Measurements from ENCODE around the gene AGBL4.

Gene AGBL4

DNA sequence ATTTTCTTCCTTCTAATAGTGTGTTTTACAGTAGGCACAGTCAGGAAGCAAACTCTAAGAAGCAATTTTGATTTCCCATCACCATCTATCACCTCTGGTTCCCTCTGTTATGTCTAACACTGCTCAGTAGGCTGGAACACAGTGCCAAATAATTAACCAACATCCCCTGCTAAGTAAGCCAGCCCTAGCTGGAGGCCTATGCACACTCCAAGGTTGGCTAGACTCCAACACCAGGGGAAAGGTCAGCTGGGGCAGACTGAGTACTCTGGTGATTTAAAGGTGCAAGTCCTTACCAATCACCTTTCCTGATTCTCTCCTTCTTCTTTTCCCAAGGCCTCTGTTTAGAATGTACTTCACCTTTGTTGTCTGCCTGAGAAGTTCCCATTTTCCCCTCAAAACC is 1200.6 kb downstream of the AGBL4 start:
- peak overlapping the region in 1 of 5 donors; percentile 20 for H3K4me3 ChIP-seq (ENCODE audit: low read depth in 1 of 5, low read length in 5 of 5)

DNA sequence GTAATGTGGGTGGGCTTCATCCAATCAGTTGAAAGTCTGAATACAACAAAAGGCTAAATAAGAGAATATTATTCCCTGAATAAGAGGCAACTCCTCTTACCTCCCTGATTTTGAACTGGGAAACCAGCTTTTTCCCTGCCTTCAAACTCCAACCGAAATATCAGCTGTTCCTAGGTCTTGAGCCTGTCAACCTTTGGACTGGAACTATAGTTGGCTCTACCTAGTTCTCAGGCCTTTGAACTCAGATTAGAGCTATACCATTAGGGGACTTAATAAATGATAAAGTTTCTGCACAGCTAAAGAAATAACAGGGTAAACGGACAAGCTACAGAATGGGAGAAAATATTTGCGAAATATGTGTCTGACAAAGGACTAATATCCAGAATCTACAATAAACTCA is 1203.3 kb downstream of the AGBL4 start:
- Histone ChIP-seq H3K27me3 (ENCODE audit: control insufficient read depth in 5 of 5, insufficient read depth in 4 of 5, low read length in 5 of 5) (no peaks in the 10 kb centered on the region), H3K4me3 (ENCODE audit: low read depth in 1 of 5, low read length in 5 of 5) (no peak overlapping the region), H3K4me1 (ENCODE audit: control insufficient read depth in 5 of 5, insufficient read depth in 5 of 5, low read length in 5 of 5) (peaks cover 0 to 15% (median 9%) of the 10 kb centered on the region in 5 donors), H3K9me3 (ENCODE audit: control insufficient read depth in 5 of 5, low read length in 5 of 5) (no peaks in the 10 kb centered on the region), H3K9ac (ENCODE audit: low read length in 5 of 5) (no peak overlapping the region), H3K36me3 (ENCODE audit: control insufficient read depth in 5 of 5, insufficient read depth in 5 of 5, low read length in 5 of 5) (no peaks in the 10 kb centered on the region), H3K27ac (ENCODE audit: low read depth, low read length) (no peak overlapping the region)

More for the DNA sequence above, 1200.6 kb downstream of the AGBL4 start:
- H3K27ac ChIP-seq (ENCODE audit: low read depth, low read length) = no peak overlapping the region
- no peak overlapping the region for H3K9ac ChIP-seq (ENCODE audit: low read length in 5 of 5)
- H3K27me3 ChIP-seq (ENCODE audit: control insufficient read depth in 5 of 5, insufficient read depth in 4 of 5, low read length in 5 of 5) = no peaks in the 10 kb centered on the region
- peaks cover 0 to 19% (median 9%) of the 10 kb centered on the region in 5 donors for H3K4me1 ChIP-seq (ENCODE audit: control insufficient read depth in 5 of 5, insufficient read depth in 5 of 5, low read length in 5 of 5)
- H3K9me3 ChIP-seq (ENCODE audit: control insufficient read depth in 5 of 5, low read length in 5 of 5) = no peaks in the 10 kb centered on the region
- H3K36me3 ChIP-seq (ENCODE audit: control insufficient read depth in 5 of 5, insufficient read depth in 5 of 5, low read length in 5 of 5) = no peaks in the 10 kb centered on the region

DNA sequence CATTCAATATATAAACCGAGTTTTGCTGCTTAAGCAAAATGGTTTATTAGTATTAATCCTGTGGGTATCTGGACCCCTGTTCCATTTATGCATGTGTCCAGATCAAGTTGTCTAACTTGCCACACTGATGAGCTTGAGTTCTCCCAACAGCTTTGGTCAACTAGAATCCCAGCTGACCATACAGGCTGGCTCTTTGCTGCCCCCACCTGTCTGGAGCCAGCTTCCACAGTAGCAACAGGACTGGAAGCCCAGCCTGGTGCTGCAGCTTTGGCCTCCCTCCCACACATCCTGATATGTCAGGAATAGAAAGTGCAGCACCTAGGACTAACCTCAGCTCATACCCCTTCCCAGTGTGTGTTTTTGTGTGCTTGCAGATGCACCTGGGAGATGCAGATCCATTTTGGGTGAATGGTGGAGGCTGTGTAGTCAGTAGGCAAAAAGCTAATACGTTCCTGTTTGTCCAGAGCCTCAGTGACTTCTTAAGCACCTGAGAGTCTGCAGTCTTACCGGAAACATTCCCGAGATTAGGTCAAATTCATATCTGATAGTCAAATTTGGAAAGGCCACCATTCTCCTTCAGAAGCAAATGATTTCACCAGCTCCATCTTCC is 1206.1 kb downstream of the AGBL4 start:
- Histone ChIP-seq H3K4me3 (ENCODE audit: low read depth in 1 of 5, low read length in 5 of 5) (no peak overlapping the region), H3K4me1 (ENCODE audit: control insufficient read depth in 5 of 5, insufficient read depth in 5 of 5, low read length in 5 of 5) (peaks cover 0 to 2% (median 0%) of the 10 kb centered on the region in 5 donors), H3K9me3 (ENCODE audit: control insufficient read depth in 5 of 5, low read length in 5 of 5) (no peaks in the 10 kb centered on the region), H3K9ac (ENCODE audit: low read length in 5 of 5) (no peak overlapping the region), H3K36me3 (ENCODE audit: control insufficient read depth in 5 of 5, insufficient read depth in 5 of 5, low read length in 5 of 5) (no peaks in the 10 kb centered on the region), H3K27me3 (ENCODE audit: control insufficient read depth in 5 of 5, insufficient read depth in 4 of 5, low read length in 5 of 5) (peaks cover 0 to 2% (median 0%) of the 10 kb centered on the region in 5 donors), H3K27ac (ENCODE audit: low read depth, low read length) (no peak overlapping the region)

DNA sequence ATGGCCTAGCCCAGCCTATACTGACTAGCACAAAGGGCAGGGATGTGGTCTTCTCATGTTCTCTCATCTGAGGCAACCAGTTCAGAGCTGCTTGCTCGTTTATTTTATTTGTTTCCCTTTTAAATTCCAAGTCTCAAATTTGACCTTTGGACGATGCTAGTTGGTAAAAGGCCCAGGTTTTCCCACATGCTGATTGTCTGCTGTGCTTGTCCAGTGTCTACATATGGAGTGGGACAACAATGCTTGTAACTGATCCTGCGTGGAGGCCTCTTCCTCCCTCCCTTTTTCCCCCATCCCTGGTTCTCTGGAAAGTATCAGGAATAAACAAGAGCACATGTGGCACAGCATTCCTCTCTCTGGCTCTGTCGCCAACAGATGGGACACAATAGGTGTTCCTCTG is 1213.0 kb downstream of the AGBL4 start:
- peaks cover 0 to 2% (median 0%) of the 10 kb centered on the region in 5 donors for H3K27me3 ChIP-seq (ENCODE audit: control insufficient read depth in 5 of 5, insufficient read depth in 4 of 5, low read length in 5 of 5)
- H3K9ac ChIP-seq (ENCODE audit: low read length in 5 of 5) = no peak overlapping the region
- peaks cover 5 to 26% (median 21%) of the 10 kb centered on the region in 5 donors for H3K4me1 ChIP-seq (ENCODE audit: control insufficient read depth in 5 of 5, insufficient read depth in 5 of 5, low read length in 5 of 5)
- no peak overlapping the region for H3K27ac ChIP-seq (ENCODE audit: low read depth, low read length)
- H3K4me3 ChIP-seq (ENCODE audit: low read depth in 1 of 5, low read length in 5 of 5) = no peak overlapping the region
- no peaks in the 10 kb centered on the region for H3K9me3 ChIP-seq (ENCODE audit: control insufficient read depth in 5 of 5, low read length in 5 of 5)
- H3K36me3 ChIP-seq (ENCODE audit: control insufficient read depth in 5 of 5, insufficient read depth in 5 of 5, low read length in 5 of 5) = no peaks in the 10 kb centered on the region

DNA sequence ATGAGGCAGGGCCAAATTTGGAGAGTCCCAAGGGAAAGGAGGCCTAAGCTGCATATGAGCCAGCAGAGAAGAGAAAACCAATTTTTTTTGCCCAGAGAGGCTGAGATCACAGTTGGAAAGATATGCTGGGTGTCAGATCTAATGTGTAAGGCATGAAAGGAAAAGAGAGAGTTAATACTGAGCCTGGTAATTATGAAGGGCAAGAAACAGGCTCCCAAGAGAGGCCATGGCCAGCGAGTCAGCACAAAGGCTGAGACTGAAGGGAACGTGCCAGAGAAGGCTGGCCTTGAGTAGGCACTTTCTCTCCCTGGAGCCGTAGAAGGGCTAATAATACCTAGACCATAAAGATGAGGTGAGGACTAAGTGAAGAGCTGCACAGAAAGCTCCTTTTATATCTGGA is 1215.3 kb downstream of the AGBL4 start:
- H3K27ac ChIP-seq (ENCODE audit: low read depth, low read length) = no peak overlapping the region

DNA sequence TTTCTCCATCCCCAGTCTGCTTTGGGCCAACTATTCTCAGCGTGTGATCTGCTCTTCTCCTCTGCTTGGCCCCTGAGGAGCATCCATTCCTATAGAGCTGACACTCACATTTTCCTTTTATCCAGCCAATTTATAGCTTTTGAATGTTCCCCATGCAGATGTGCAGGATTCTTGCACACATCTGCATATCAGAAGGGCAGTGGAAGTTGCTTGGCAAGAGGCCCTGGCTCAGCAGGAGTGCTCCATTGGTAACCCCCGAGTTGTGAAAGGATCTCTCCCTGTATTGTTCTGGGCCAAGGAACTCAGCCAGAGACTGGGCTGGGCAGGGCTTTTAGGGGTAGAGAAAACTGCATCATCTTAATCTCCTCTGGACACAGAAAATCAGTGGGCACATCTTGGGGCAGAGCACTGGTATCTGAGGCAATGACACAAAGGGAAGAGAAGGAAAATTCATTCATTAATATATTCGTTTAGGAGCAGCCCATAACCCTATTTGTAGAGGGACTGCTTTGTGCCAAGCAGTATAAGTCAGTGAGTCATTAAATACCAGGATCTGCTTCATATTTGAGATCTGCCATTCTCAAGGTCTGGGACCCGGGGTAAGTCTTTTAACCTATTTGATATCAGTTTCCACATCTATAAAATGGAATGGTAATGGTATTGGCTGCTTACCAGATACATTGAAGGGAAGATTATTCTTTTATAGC is 1216.0 kb downstream of the AGBL4 start:
- H3K27me3 ChIP-seq (ENCODE audit: control insufficient read depth in 5 of 5, insufficient read depth in 4 of 5, low read length in 5 of 5) = no peaks in the 10 kb centered on the region
- no peak overlapping the region for H3K27ac ChIP-seq (ENCODE audit: low read depth, low read length)
- no peaks in the 10 kb centered on the region for H3K9me3 ChIP-seq (ENCODE audit: control insufficient read depth in 5 of 5, low read length in 5 of 5)
- H3K9ac ChIP-seq (ENCODE audit: low read length in 5 of 5) = no peak overlapping the region
- peaks cover 5 to 26% (median 21%) of the 10 kb centered on the region in 5 donors for H3K4me1 ChIP-seq (ENCODE audit: control insufficient read depth in 5 of 5, insufficient read depth in 5 of 5, low read length in 5 of 5)
- no peak overlapping the region for H3K4me3 ChIP-seq (ENCODE audit: low read depth in 1 of 5, low read length in 5 of 5)
- H3K36me3 ChIP-seq (ENCODE audit: control insufficient read depth in 5 of 5, insufficient read depth in 5 of 5, low read length in 5 of 5) = no peaks in the 10 kb centered on the region

More for the DNA sequence above, 1215.3 kb downstream of the AGBL4 start:
- peaks cover 5 to 26% (median 21%) of the 10 kb centered on the region in 5 donors for H3K4me1 ChIP-seq (ENCODE audit: control insufficient read depth in 5 of 5, insufficient read depth in 5 of 5, low read length in 5 of 5)
- H3K27me3 ChIP-seq (ENCODE audit: control insufficient read depth in 5 of 5, insufficient read depth in 4 of 5, low read length in 5 of 5) = no peaks in the 10 kb centered on the region
- H3K9me3 ChIP-seq (ENCODE audit: control insufficient read depth in 5 of 5, low read length in 5 of 5) = no peaks in the 10 kb centered on the region
- no peaks in the 10 kb centered on the region for H3K36me3 ChIP-seq (ENCODE audit: control insufficient read depth in 5 of 5, insufficient read depth in 5 of 5, low read length in 5 of 5)
- H3K4me3 ChIP-seq (ENCODE audit: low read depth in 1 of 5, low read length in 5 of 5) = no peak overlapping the region
- no peak overlapping the region for H3K9ac ChIP-seq (ENCODE audit: low read length in 5 of 5)

DNA sequence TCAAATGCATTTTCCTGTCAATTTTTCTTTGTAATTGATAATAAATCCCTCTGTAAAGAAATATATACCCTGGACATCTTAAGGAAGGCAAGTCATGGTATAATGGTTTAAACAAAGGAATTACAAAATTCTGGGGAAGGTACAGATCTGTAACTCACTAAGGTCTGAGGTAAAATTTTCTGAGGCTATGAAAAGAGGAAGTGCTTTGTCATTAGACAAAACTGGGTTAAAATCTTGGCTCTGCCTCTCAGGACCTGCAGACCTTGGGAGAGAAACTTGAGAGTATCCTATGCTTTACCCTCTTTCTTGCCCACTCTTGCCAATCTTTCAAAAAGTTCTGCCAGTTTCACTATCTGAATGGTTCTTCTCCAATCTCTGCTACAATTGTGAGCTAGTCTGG is 1220.3 kb downstream of the AGBL4 start:
- no peak overlapping the region for H3K9ac ChIP-seq (ENCODE audit: low read length in 5 of 5)
- H3K4me1 ChIP-seq (ENCODE audit: control insufficient read depth in 5 of 5, insufficient read depth in 5 of 5, low read length in 5 of 5) = peaks cover 3 to 13% (median 10%) of the 10 kb centered on the region in 5 donors
- no peaks in the 10 kb centered on the region for H3K27me3 ChIP-seq (ENCODE audit: control insufficient read depth in 5 of 5, insufficient read depth in 4 of 5, low read length in 5 of 5)
- no peak overlapping the region for H3K4me3 ChIP-seq (ENCODE audit: low read depth in 1 of 5, low read length in 5 of 5)
- H3K36me3 ChIP-seq (ENCODE audit: control insufficient read depth in 5 of 5, insufficient read depth in 5 of 5, low read length in 5 of 5) = no peaks in the 10 kb centered on the region
- no peaks in the 10 kb centered on the region for H3K9me3 ChIP-seq (ENCODE audit: control insufficient read depth in 5 of 5, low read length in 5 of 5)
- H3K27ac ChIP-seq (ENCODE audit: low read depth, low read length) = no peak overlapping the region

DNA sequence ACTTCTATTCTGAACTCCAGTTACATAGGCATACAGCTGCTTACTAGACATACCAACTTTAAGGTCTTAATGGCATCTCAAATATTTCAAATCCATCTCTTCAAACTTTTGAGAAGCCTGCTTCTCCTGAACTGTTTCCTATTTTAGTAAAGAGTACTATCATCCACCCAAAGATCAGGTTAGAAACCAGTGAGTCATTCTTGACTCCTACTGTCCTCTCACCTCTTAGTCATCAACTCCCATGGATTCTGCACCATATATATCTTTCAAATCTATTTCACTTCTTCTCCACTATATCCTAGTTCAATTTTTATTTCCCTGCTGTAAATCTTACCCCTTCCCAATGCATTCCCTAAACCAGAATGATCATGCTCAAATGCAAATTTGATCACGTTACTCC is 1228.9 kb downstream of the AGBL4 start:
- Histone ChIP-seq H3K9ac (ENCODE audit: low read length in 5 of 5) (no peak overlapping the region), H3K9me3 (ENCODE audit: control insufficient read depth in 5 of 5, low read length in 5 of 5) (no peaks in the 10 kb centered on the region), H3K27me3 (ENCODE audit: control insufficient read depth in 5 of 5, insufficient read depth in 4 of 5, low read length in 5 of 5) (no peaks in the 10 kb centered on the region), H3K4me3 (ENCODE audit: low read depth in 1 of 5, low read length in 5 of 5) (no peak overlapping the region), H3K4me1 (ENCODE audit: control insufficient read depth in 5 of 5, insufficient read depth in 5 of 5, low read length in 5 of 5) (no peaks in the 10 kb centered on the region), H3K36me3 (ENCODE audit: control insufficient read depth in 5 of 5, insufficient read depth in 5 of 5, low read length in 5 of 5) (no peaks in the 10 kb centered on the region), H3K27ac (ENCODE audit: low read depth, low read length) (no peak overlapping the region)

DNA sequence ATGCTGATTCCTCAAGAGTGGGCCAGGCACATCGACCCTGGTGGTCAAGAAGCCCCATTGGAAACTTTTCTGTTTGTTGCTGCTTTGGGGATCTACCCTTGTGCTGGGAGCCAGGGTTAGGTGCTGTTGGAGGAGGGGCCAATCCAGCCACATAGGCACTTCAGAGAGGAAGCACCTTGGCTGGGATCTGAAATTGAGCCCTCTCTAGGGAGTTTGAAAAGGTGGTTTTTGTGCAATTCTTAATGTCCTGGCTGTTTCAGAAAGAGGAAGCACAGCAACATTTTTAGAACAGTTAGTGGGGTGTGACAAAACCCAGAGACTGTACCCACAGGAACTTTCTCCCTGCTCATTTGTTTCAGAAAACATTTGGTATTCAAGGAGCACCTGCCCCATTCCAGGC is 1229.9 kb downstream of the AGBL4 start:
- Histone ChIP-seq H3K36me3 (ENCODE audit: control insufficient read depth in 5 of 5, insufficient read depth in 5 of 5, low read length in 5 of 5) (no peaks in the 10 kb centered on the region), H3K4me1 (ENCODE audit: control insufficient read depth in 5 of 5, insufficient read depth in 5 of 5, low read length in 5 of 5) (no peaks in the 10 kb centered on the region), H3K27me3 (ENCODE audit: control insufficient read depth in 5 of 5, insufficient read depth in 4 of 5, low read length in 5 of 5) (no peaks in the 10 kb centered on the region), H3K9ac (ENCODE audit: low read length in 5 of 5) (no peak overlapping the region), H3K27ac (ENCODE audit: low read depth, low read length) (no peak overlapping the region), H3K4me3 (ENCODE audit: low read depth in 1 of 5, low read length in 5 of 5) (no peak overlapping the region), H3K9me3 (ENCODE audit: control insufficient read depth in 5 of 5, low read length in 5 of 5) (no peaks in the 10 kb centered on the region)

DNA sequence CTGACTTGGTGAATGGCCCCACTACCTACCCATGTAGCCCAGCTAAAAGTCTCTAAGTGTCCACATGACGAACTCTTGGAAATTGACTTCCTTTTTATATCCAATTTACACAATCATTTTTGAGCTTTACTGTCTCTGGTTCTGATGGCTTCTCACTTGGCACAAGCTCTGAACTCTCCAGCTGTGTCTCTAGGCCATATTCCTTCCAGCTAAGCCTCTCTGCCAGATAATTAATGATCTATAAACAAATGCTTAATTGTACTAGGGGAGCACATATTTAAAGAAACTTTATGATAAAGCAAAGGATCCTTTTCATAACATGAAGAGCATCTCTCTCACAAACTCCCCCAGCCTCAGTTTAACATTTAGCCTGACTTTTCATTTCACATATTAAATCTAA is 1230.8 kb downstream of the AGBL4 start:
- Histone ChIP-seq H3K36me3 (ENCODE audit: control insufficient read depth in 5 of 5, insufficient read depth in 5 of 5, low read length in 5 of 5) (no peaks in the 10 kb centered on the region), H3K27ac (ENCODE audit: low read depth, low read length) (no peak overlapping the region), H3K9me3 (ENCODE audit: control insufficient read depth in 5 of 5, low read length in 5 of 5) (no peaks in the 10 kb centered on the region), H3K4me1 (ENCODE audit: control insufficient read depth in 5 of 5, insufficient read depth in 5 of 5, low read length in 5 of 5) (no peaks in the 10 kb centered on the region), H3K27me3 (ENCODE audit: control insufficient read depth in 5 of 5, insufficient read depth in 4 of 5, low read length in 5 of 5) (no peaks in the 10 kb centered on the region), H3K9ac (ENCODE audit: low read length in 5 of 5) (no peak overlapping the region), H3K4me3 (ENCODE audit: low read depth in 1 of 5, low read length in 5 of 5) (no peak overlapping the region)
